Amniotic stem cell (primary cell): ENCODE data around the gene ATG4B.
"Not testable (repeated sequence)": the region's sequence is repeated elsewhere in the genome, so short reads cannot be mapped to it uniquely, and the experiment has no call there.

Experiments used
- DNase-seq: peaks from one replicate; lab custom pipeline; 2025; lab: John Stamatoyannopoulos, UW

The ATG4B gene

DNA sequence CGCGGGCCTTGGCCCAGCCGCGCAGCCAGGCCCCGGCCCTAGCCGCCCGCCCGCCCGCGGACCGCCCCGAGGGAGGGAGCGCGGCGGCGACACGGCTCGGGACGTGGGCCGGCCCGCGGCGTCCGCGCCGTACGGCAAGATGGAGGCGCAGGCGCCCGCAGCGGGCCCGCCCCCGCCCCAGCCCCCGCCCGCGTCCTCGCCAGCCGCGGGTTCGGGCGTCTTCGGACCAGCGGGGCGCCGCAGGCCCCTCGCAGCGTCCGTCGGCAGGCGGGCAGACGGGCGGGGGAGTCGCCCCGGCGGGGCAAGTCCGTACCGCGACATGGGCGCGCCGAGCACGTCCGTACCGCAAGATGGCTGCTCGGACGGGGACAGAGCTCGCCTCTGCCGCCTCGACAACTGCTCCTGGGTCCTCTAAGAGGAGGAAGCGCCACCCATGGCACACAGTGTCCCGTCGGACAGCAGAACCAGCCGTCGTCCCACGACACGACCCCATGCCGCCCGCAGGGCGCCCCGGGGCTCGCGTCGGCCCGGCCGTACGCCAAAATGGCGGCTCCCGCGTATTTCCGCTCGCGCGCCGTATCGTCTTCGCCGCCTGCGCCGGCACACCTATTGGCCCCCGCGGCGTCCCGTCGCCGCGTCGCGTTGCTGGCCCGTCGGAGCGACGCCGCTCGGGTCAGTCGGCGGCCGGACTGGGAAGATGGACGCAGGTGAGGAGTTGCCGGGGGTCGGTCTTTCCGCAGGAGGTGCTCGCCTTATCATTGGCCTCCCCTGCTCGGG is at the start of gene ATG4B, which contains the start of gene THAP4:
Gene ATG4B (plus strand): TSS at position 676 of the 777 bp plus-strand sequence. CDS start 22 bp downstream, at position 698.
Gene THAP4 (minus strand): TSS at position 141 of the 777 bp plus-strand sequence. CDS start 141 bp downstream, outside the sequence.
- peak; percentile 56 for DNase-seq

GRCh38 chr2:241589863-241590262 is 47.6 kb upstream of the ATG4B start:
- DNase-seq: not testable (repeated sequence)

DNA sequence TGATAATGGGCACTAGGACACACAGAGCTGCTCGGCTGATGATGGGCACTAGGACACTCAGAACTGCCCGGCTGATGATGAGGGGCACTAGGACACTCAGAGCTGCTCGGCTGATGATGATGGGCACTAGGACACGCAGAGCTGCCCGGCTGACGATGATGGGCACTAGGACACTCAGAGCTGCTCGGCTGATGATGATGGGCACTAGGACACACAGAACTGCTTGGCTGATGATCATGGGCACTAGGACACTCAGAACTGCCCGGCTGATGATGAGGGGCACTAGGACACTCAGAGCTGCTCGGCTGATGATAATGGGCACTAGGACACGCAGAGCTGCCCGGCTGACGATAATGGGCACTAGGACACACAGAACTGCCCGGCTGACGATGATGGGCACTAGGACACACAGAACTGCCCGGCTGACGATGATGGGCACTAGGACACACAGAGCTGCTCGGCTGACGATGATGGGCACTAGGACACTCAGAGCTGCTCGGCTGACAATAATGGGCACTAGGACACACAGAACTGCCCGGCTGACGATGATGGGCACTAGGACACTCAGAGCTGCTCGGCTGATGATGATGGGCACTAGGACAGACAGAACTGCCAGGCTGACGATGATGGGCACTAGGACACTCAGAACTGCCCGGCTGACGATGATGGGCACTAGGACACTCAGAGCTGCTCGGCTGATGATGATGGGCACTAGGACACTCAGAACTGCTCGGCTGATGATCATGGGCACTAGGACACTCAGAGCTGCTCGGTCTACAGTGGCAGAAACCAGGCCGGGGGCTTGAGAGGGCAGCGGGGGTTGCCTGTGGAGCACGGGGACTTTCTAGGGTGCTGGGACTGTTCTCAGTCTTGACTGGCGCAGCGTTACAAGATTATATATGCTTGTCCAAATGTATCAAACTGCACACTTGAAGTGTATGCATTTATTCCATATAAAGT is 46.7 kb upstream of the ATG4B start:
- not testable (repeated sequence) for DNase-seq

DNA sequence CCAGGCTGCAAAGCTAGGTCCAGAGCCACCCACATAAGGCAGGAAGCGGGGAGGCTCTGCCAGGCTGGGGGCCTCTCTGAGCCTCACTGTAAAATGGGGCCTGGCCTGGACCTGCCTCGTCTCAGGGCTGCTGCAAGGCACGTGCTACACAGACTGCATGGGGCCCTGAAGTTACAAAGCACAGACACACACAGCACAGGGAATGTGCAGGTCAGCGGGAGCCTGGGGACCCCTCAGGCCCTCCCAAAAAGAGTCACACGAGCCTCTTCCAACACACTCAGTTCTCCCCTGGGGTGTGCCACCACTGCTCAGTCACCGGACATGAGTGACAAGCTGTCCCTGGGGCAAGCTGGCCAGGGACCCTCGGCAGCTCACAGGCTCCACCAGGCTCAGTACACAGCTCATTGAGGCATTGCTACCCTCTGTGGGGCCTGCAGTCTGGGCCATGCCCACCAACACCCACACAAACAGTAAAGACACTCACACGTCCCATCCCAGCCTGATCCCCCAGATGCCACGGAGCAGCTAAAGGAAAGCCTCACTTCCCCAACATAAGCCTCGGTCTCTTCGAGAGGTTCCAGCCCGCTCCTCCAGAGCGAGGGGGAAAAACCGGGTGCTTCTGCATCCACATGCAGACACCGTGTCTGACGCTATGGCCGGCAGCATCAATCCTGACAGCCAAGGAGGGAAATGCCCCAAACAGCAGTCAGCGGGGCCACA is 45.2 kb upstream of the ATG4B start:
- DNase-seq: no peak

GRCh38 chr2:241593271-241593670 is 44.2 kb upstream of the ATG4B start:
- DNase-seq: no peak

- DNase-seq: no peak
Observed at GRCh38 chr2:241595600-241596140, 41.8 kb upstream of the ATG4B start.

DNA sequence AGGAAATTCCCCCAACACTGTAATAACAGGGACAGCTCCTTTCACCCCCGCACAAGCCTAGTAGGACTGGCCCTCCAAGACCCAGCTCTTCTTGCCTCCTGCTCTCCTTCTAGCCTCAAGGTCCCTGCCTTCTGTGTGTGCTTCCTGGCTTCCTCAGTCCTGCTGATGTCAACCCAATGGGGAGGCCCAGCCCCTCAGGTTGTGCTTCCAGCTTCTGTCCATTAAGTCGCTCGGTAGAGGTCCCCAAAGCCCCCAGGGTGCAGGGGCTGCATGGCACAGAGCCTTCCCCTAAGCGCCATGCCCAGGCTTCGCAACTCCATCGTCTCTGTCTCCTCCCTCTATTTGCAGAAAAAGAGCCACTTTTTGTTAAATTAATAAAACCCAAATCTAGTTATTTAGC is 39.9 kb upstream of the ATG4B start:
- no peak for DNase-seq

DNA sequence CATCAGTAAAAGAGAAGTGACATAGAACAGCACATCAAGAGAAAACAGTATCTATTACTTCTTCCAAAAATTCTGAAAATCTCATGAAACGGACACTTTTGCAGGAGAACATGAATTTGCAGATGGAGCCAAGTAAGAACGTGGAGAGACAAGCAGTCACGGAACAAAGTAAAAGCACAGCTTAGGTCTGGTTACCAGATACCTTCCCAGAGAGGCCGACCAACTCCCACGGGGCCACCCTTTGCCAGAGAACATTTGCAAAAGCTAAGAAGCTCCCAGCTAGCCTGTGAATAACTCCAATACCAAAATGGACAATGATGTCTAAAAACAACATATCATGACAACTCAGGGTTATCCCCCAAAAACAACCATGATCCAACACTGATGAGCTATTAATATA is 39.4 kb upstream of the ATG4B start:
- DNase-seq: no peak

GRCh38 chr2:241598487-241598886 is 39.0 kb upstream of the ATG4B start:
- DNase-seq: no peak

DNA sequence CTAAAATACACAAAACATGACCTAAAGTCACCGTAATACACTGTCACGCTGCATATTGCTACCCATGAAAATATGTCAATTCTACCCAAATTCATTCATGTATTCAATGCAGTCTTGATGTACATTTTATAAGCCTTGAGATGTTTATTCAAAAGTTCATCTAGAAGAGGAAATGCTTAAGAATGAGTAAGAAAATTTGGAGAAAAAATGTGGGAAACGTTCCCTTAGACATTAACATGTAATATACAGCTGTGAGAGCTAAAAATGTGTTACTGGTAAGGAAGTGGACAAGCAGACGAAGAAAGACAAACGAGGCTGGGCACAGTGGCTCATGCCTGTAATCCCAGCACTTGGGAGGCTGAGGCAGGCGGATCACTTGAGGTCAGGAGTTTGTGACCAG is 37.9 kb upstream of the ATG4B start:
- no peak for DNase-seq

GRCh38 chr2:241601841-241602240 is 35.7 kb upstream of the ATG4B start:
- no peak for DNase-seq

DNA sequence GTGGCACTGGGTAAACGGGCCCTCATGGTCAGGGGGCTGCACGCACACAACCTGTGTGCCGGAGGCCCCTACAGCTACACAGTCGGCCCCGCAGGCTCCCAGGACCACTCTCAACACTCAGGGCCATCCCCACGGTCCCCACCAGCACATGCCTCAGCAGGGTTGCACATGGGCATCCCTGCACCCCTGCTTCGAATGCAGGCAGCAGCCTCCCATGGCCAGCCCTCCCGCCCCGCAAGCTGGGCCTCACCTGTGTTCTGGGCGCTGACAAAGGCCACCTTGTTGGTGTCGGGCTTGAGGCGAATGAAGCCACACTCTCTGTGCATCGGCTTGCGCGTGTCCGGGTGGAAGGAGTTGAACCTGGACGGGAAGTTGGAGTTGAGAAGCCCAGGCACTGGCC is 34.8 kb upstream of the ATG4B start:
- no peak for DNase-seq

DNA sequence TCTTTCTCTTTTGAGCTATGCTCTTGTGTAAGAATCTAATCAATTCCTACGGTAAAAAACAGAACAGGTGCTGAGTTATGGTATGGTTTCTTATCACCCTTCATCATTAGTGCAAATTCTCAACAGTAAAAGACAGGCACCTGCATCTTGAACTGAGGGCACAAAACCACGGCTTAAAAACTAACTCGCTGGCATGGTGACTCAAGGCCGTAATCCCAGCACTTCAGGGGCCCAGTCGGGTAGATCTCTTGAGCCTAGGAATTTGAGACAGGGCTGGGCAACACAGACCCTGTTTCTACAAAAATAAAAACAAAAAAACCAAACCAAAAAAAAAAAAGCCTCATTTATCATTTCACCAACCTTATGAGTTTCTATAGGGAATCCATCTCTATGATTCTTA is 33.8 kb upstream of the ATG4B start:
- DNase-seq: no peak

DNA sequence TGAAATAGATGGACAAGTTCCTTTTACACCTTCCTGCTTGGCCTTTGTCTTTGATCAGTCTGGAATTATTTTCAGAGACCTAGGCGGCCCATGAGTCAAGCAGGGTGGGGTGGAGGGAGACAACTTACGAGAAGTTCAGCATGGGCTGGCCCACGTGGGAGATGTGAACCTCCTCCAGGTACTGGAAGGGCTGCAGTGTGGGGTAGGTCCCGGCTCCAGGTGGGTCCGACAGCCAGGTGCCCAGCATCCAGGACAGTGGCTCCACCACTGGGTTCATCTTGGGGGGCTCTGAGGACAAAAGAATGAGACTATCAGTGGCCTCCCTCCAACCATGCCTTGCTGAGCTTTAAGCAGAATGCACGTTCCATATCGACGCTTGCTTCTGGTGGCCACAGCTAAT is 31.3 kb upstream of the ATG4B start:
- DNase-seq: no peak

DNA sequence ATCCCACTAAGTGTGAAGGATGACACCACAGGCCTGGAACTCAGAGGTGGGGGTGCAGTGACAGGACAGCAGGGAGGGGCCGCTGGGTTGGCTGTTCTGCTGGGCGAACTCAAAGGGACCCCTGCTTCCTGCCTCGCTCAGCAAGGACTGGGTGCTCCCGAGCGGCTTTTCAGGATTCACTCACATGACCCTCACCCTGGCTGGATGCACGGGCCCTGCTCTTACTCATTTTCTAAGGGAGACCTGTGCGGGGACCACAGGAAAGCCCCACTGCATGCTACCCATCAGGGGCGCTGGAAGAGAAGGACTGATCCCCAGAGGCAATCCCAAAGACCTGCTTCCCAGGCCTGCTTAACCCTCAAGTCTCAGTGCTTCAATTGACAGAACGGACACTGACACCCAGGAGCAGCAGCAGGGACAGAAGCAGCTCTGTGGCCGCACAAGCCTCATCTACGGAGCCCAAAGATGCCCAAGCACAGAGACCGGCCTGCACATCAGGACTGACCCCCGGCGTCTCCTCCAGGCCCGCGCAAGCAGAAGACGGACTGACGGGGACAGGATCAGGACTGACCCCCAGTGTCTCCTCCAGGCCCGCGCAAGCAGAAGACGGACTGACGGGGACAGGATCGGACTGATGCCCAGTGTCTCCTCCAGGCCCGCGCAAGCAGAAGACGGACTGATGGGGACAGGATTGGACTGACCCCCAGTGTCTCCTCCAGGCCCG is 30.2 kb upstream of the ATG4B start:
- DNase-seq: no peak

DNA sequence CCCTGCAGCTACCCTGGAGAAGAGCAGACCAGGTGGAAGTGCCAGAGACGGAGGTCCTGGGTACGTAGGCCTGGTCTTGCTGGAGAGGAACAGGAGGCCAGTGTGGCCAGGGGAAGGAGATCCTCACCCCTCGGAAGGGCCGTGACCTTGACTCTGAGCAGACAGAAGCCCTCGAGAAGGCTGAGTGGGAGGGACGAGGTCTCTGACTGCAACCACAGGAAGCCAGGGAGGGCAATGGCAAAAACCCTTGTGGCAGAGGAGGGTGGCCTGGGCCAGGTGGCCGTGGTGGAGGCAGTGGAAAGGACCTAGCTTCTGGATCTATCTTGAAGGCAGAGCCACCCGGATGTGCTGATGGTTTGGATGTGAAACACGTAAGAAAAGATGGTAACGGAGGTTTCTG is 28.6 kb upstream of the ATG4B start:
- no peak for DNase-seq

DNA sequence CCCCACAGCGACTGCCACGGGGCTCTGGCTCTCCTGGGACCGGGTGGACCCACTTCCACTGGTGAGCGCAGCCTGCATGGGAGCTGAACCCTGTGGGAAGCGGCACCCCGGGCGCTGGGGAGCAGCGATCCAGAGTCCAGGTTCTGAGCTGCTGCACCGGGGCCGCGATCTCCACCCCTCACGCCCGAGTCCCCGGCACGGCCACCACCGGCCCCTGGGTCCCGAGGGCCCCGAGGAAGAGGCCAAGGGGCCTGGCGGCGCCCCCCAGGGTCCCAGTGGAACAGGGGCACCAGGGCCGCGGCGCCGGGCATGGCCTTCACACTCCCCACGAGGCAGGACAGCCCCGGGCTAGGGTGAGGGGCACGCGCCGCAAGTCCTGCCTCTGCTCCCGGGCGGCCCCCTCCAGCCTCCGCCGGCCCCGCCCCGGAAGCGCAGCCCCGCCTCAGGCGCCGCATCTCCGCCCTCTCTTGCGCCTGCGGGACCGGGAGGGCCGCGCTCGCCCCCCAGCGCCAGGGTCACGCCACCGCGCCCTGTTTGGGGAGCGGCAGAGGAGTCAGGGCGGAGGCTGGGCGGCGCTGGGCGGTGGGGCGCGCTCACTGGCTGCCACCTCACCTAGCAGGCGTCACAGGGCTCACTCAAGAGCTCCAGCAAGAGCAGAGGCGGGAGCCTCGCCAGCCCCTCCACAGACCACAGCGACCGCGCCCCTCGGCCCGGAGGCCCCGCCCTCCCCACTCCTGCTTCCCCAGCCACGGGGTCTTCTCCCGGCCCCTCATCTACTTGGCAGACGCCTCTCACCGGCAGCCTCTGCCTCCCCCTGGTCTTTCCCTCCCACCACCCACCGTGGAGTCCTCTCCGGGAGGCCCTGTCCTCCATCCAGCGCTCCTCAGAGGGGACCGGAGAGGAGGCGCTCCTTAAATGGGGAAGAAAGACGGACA is 27.4 kb upstream of the ATG4B start:
- DNase-seq: peak; percentile 38

DNA sequence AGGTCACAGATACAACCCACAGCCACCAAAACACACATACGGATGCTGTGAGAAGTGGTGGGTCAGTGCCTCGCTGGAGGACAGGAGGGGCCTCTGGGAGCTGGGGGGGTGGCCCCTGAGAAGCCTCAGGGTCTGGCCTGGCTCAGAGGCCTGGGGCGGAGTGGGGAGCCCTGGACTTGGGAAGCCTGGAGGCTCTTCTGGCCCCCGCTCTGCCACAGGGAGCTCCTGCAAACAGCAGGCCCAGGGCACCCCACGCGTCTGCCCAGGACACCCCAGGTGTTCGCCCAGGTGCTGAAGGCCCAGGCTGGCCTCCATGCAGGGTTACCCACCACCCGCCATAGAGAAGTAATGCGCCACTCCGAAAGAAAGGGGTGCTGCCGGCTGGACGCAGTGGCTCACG is 26.4 kb upstream of the ATG4B start:
- no peak for DNase-seq

DNA sequence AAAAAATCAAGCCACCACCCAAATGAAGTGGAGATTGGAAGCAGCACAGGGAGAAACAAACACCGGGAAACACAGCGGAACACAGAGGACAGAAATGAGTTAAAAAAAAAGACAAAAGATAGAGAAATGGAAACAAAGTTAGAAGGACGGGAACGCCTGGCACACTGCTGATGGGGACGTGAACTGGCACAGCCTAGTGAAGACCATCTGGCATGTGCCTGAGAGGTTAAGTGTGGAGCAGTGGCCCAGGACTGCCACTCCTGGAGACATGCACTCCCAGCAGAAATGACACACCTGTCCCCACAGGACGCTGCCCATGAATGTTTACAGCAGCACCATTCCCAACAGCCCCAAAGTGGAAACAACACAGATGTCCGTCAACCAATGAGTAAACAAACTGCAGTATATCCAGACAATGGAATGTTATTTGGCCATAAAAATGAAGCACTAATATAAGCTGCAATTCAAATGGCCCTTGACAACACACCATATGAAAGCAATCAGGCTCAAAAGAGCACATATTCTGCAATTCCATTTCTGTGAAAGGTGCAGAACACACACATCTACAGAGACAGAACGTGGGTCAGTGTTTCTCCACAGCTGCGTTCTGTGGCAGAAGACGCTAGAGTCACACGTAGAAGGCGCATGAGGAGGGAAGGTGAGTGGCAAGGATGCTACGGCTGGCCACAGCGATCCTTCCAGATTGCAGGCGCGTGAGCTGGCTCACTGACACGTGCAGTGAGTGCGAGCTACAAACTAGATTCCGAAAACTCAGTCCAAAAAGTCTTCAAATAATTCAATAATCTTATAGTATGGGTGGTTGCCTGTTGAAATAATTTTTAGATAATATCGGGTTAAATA is 25.1 kb upstream of the ATG4B start:
- no peak for DNase-seq
